Occipital lobe (tissue), 2 donors: ENCODE data around the gene CHST11. TPM values are rescaled to one million over a fixed set of nuclear protein-coding genes. Genes with fewer than 3 reads are reported as not detected.

Experiments
- DNase-seq: peaks from one replicate; lab custom pipeline; 2025; lab: John Stamatoyannopoulos, UW
- total RNA-seq: library from RNA; depleted of rRNA; stranded (reverse); fragments of >200 nt; gene quantifications from one replicate; pipeline ENCODE4 v1.2.3, GENCODE V29; 2014

CHST11 gene
- total RNA-seq, 1 donor from 2014 or later = 29.0 TPM

GRCh38 chr12:104460041-104460719, 3.4 kb downstream of the CHST11 start:
- DNase-seq = no peak

DNA sequence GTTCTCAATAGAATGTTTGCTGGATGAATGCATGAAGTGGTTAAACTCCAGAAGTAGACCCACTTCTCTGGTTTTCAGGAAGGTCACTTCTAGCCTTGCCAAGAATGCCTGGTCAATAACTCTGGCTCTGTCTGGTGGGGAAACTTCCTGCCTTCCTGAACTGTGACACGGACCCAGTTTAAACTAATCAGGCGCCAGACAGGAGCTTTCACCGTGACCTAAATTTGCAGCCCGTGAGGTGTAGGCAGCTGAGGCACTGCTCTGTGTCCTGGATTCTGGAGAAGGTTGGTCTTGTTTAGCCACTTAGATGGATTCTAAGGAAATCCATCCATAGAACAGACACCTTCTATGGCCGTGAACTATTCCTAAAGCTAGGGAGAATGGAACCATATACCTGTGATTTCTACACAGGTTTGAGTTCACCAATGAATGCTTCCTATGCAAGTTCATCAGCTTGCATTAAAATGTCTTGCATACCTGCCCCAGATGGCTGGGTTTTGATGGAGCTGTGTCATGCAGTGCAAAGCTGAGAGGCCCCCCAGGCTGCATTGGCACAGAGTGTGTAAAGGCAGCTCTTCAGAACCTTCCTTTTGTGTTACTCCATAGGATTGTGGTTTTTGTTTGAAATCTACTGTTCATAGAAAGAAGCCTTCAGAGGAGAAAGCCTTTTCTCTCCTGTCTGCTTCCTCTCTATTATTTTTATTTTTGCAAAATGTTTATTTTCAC, 4.4 kb downstream of the CHST11 start:
- no peak for DNase-seq

GRCh38 chr12:104462325-104462724, 5.6 kb downstream of the CHST11 start:
- no peak for DNase-seq

DNA sequence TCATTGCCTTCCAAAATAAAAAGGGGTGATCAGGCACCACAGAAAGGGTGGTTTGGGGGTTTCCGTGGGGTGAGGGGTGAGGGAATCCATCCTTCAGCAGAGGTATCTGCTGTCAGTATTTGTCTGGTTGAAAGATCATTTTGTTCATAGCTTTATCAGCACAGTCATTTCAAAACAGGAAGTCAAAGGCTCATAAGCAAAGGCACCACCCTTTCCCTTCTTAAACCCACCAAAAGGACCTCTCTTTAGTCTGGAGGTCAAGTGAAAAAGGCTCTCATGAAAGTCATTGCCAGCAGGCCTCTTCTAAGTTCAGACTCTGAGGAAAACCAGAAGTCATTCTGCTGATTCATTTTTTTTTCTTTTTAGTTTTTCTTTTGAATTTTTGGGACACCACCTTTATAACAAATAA, 6.2 kb downstream of the CHST11 start:
- DNase-seq = no peak

DNA sequence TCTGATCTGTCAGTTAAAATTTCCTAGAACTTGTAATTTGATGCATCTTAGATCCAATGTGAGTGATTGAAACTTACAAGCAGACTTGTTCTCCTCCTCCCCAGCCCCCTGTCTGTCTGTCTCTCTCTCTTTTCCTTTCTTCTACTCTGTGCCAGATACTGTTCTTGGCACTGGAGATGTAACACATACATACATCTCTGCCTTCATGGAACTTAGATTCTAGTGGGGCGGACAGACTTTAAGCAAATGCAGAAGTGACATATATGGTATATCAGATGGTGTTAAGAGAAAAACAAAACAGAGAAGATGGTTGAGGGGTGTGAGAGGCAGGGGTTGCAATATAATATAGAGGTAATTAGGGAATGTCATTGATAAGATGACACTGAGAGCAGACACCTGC, 6.6 kb downstream of the CHST11 start:
- DNase-seq = no peak

DNA sequence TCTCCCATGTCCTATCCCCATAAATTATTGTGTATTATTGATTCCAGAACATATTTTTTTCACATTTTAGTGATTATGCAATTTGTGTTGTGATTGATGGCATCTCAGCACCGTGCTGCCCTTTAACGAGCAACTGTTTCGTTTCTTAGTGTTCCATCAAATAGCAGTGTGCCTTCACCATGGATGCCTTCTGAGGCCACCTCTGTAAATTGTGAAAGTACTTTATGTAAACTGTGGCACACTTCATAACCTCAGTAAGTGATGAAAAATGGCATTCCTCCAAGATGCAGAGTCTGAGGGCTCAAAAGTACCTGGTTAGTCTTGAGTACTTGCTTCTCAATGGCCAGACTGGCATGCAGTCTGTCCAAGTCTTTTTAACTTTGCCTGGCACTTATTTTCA, 8.2 kb downstream of the CHST11 start:
- DNase-seq = no peak

DNA sequence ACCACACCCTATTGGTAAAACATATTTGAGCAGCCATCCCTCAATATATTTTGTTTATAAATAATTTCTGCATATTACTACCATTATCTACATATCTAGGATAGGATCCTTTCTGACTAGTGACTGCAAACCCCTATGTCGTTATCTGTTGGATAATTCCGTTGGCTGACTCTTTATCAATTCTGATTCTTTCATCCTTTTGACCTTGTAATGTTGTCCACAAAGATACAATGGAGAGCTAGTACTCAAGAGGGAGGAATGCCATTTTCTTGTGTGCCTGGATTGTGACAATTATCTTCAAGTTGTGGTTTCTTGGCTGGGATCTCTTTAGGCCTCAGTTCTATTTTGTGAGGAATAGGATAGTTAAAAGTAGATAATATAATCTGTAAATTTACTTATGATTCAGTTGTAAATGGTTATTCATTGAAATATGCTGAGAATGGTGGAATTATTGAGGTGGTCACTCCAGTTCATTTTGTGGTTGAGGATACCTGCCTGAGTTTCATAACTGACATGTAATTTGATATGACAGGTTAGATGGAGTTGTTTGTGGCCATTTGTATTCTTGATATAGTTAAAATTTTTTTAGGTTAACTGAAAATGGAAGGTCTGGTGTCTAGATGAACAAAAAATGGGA, 10.1 kb downstream of the CHST11 start:
- DNase-seq = no peak

GRCh38 chr12:104467346-104467837, 10.6 kb downstream of the CHST11 start:
- DNase-seq = no peak

- no peak for DNase-seq
These were observed 11.6 kb downstream of the CHST11 start for GRCh38 chr12:104468371-104468770.

DNA sequence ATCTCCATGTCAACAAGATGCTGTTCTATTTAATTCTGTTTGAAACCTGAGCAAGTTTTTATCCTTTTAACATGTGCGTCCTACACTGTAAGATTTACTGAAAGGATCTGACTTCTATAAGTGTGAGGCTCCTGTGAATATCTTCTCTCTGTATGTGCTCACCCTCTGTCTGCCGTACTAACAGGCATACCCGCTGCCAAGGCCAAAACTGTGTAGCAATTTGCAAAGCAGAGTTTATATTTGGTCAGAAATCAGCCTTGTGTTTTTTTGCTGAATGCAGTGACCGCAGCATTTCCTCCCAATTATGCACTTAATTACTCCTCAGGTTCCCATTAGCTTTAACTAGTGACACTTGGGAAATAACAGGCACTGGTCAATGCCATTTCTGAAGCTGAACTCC, 12.3 kb downstream of the CHST11 start:
- no peak for DNase-seq

DNA sequence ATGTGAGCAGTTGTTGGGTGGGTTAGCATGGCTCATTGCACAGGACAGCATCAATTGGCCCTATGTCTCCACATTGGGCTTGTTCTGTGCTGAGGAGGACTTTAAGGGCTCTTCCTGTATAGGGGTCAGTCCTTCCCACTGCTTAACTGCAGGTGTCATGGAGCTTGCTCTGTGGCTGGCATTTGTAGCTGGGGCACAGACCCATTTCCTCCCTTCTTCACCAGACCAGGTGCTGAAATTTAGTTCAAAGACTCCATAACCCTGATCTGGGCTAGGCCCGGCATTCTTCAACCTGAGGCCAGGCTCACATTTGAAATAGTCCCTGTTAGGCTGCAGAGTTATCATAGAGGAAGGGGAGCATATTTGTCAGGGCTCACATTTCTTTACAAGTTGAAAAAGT, 12.8 kb downstream of the CHST11 start:
- DNase-seq = no peak

GRCh38 chr12:104470521-104470920, 13.8 kb downstream of the CHST11 start:
- no peak for DNase-seq

DNA sequence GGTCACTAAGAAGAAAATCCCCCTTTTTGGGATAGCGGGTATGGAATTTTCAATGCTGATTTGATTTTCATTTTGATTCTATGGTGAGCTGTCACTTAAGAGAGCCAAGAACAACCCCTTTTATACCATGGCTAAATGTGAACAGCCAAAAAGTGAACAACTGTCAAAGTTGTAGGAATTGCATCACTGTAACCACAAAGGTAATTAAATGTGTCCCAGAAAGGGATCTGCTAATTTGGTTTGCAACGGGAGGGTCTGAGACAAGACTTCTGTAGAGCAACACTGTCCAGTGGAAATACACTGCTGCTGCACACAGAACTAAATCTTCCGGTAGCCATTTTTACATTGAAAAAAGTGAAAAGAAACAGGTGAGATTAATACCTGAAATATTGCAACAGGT, 14.6 kb downstream of the CHST11 start:
- no peak for DNase-seq

- DNase-seq = no peak
These were observed 16.0 kb downstream of the CHST11 start for GRCh38 chr12:104472748-104473147.

DNA sequence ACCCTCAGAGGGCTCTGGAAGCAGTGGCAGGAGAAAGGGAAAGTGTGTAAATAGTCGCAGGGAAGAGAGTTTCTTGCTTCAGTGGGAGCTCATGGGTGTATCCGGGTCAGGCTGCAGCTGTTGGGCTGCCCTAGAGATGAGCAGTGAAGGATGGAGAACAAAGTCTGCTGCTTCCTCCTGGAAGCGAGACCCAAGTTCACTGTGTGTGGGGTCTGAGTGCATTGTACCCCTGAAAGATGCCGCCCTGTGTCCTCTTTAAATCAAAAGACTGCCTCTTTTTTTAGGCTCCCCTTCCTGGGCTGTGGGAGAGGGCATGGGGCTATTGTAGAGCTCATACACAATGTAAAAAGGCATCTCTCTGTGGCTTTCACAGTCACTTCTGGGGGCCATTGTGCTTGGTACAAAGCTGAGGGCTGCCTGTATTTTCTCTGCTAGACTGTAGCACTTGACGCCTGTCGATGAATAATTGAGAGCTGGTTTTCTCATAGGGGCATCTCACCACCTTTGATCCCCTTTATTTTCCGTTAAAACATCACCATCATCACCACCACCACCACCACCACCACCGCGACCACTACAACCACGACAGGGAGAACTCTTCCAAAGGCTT, 16.7 kb downstream of the CHST11 start:
- no peak for DNase-seq

- no peak for DNase-seq
These were observed 18.5 kb downstream of the CHST11 start for GRCh38 chr12:104475271-104475670.

DNA sequence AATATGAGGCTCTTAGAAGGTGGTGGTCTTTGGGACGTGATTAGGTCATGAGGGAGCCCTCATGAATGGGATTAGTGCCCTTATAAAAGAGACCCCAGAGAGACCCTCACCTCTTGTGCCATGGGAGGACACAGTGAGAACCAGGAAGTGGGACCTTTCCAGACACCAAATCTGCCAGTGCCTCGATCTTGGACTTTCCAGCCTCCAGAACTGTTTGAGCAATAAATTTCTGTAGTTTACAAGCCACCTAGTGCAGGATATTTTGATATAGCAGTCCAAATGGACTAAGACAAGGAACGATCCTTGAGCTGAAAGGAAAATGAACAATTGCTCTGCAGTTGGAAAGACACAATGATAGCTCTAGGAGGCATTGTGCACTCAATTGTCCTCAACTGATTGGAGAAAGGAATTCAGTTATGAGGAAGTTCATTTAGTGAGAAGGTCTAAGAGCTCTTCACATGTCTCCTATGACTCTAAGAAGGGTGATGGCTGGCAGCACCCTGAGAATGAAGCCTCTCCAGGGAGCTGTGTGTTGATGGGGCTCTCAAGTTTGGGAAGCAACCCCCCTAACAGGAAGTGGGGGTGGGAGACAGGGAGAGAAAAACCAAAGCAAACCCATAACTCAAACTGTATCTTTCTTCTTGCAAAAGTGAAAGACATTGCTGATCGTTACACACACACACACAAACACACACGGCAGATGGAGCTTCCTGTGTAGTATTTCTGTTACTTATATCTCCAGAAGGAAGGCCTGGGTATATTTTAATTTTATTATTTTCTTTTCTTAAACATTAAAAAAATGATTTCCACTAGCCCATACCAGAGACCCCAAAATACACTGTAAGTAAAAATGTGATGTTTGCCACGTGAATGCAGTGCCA, 21.0 kb downstream of the CHST11 start:
- no peak for DNase-seq

GRCh38 chr12:104478396-104479122, 21.8 kb downstream of the CHST11 start:
- no peak for DNase-seq

GRCh38 chr12:104479123-104479662, 22.4 kb downstream of the CHST11 start:
- no peak for DNase-seq

DNA sequence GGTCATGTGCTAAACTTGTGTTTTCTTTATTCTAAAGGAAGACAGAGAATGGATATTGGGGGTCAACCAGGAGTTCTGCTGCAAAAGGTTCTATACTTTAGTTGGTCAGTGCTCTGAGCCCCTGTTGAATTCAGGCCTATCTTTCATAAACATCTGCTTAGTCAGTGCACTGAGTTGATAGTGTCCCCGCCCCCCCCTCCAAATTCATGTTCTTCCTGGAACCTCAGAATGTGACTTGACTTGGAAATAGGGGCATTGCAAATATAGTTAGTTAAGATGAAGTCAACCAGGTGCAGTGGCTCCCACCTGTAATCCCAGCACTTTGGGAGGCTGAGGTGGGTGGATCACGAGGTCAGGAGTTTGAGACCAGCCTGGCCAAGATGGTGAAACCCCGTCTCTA, 23.3 kb downstream of the CHST11 start:
- DNase-seq = no peak
